GM12878 (cell line): Measurements from ENCODE around the gene PLEKHH1. TPM values are rescaled to one million over a fixed set of nuclear protein-coding genes. Genes with fewer than 3 reads are reported as not detected.

ENCODE experiments used
- BACH1 ChIP-seq: fragments of 450-650 bp; IDR thresholded peaks from 2 replicates; pipeline ENCODE4 v1.6.1; 2017; ENCODE audit warnings: mild to moderate bottlenecking, borderline replicate concordance
- CBFB ChIP-seq: IDR thresholded peaks from 2 replicates; pipeline ENCODE4 v1.6.1; 2016; ENCODE audit warnings: antibody characterized with exemption, low read depth
- CEBPB ChIP-seq, 2 experiments: fragments of 150-350 bp in 1 of 2; IDR thresholded peaks; 2 replicates each; pipeline ENCODE4 v1.6.1; 2012 to 2014; ENCODE audit warnings: low read depth in 2 of 2, low read length in 2 of 2, borderline replicate concordance in 1 of 2, inconsistent platforms in 1 of 2
- E2F8 ChIP-seq: fragments of 450-650 bp; IDR thresholded peaks from 2 replicates; pipeline ENCODE4 v1.6.1; 2018; ENCODE audit warnings: mild to moderate bottlenecking, low read depth, moderate library complexity; ENCODE audit not compliant: partially characterized antibody
- GABPA ChIP-seq: IDR thresholded peaks from 2 replicates; pipeline ENCODE4 v1.6.1; 2014; ENCODE audit warnings: antibody characterized with exemption, low read depth, mild to moderate bottlenecking, inconsistent platforms
- HDGF ChIP-seq: fragments of 450-650 bp; IDR thresholded peaks from 2 replicates; pipeline ENCODE4 v1.6.1; 2016; ENCODE audit warnings: antibody characterized with exemption
- NFXL1 ChIP-seq: fragments of 450-650 bp; IDR thresholded peaks from 2 replicates; pipeline ENCODE4 v1.6.1; 2017; ENCODE audit warnings: antibody characterized with exemption, mild to moderate bottlenecking, borderline replicate concordance
- NFYA ChIP-seq: IDR thresholded peaks from 2 replicates; pipeline ENCODE4 v1.6.1; 2011; ENCODE audit warnings: low read depth, mild to moderate bottlenecking, low read length, improper control_type of control experiment, borderline replicate concordance
- POU2F2 ChIP-seq: IDR thresholded peaks from 3 replicates; pipeline ENCODE4 v1.6.1; 2011; ENCODE audit warnings: low read depth, mild to moderate bottlenecking, low read length, borderline replicate concordance
- RB1 ChIP-seq: fragments of 450-650 bp; formaldehyde crosslinking; IDR thresholded peaks from 2 replicates; pipeline ENCODE4 v1.6.1; 2017; ENCODE audit warnings: mild to moderate bottlenecking, borderline replicate concordance
- SMC3 ChIP-seq: IDR thresholded peaks from 2 replicates; pipeline ENCODE4 v1.6.1; 2011; ENCODE audit warnings: low read length, improper control_type of control experiment, borderline replicate concordance
- YBX1 ChIP-seq: fragments of 450-650 bp; IDR thresholded peaks from 2 replicates; pipeline ENCODE4 v1.6.1; 2016; ENCODE audit warnings: antibody characterized with exemption
- YY1 ChIP-seq: IDR thresholded peaks from 2 replicates; pipeline ENCODE4 v1.6.1; 2011; ENCODE audit warnings: low read depth, mild to moderate bottlenecking, low read length
- ZBTB11 ChIP-seq: fragments of 450-650 bp; formaldehyde crosslinking; IDR thresholded peaks from 2 replicates; pipeline ENCODE4 v1.5.0; 2022; ENCODE audit warnings: mild to moderate bottlenecking, missing genetic modification characterization
- ZNF24 ChIP-seq: fragments of 450-650 bp; IDR thresholded peaks from 2 replicates; pipeline ENCODE4 v1.6.1; 2017; ENCODE audit warnings: antibody characterized with exemption, mild to moderate bottlenecking
- ZZZ3 ChIP-seq: IDR thresholded peaks from 2 replicates; pipeline ENCODE4 v1.6.1; 2011; ENCODE audit warnings: low read depth; ENCODE audit not compliant: control insufficient read depth, insufficient read length
- polyA plus RNA-seq, 11 experiments: library from polyadenylated mRNA; depleted of rRNA in 4 of 11; unstranded in 6 of 11; stranded (reverse) in 5 of 11; fragments of >200 nt; fragmentation: Nextera tagmentation in 4 of 11; fragmentation: Illumina TruSeq in 1 of 11; extraction: Ambion mirVana in 4 of 11; extraction: Trizol in 1 of 11; gene quantifications; 1 replicate in 1 of 11; 2 replicates in 10 of 11; pipeline versions ENCODE4 v1.2.1 to v1.2.3, GENCODE V29; 2011 to 2016; ENCODE audit warnings: inconsistent platforms in 2 of 11, missing spikeins in 2 of 11, low read depth in 1 of 11
- total RNA-seq, 4 experiments: library from RNA; depleted of rRNA in 3 of 4; stranded (reverse); fragments of >200 nt in 3 of 4; fragmentation: Illumina TruSeq in 1 of 4; extraction: Trizol in 1 of 4; gene quantifications; 2 replicates each; pipeline versions ENCODE4 v1.2.1 to v1.2.3, GENCODE V29; 2013 to 2021
- TF ChIP-seq, protein P1 (sequence below): fragments of 450-650 bp; IDR thresholded peaks from 2 replicates; pipeline ENCODE4 v1.6.1; 2018; ENCODE audit warnings: borderline replicate concordance, mild to moderate bottlenecking; ENCODE audit not compliant: partially characterized antibody
- TF ChIP-seq, protein P2 (sequence below): IDR thresholded peaks from 2 replicates; pipeline ENCODE4 v1.6.1; 2011; ENCODE audit warnings: mild to moderate bottlenecking, low read depth, low read length, moderate library complexity; ENCODE audit not compliant: insufficient replicate concordance

The PLEKHH1 gene
- total and polyA plus RNA-seq, 10 of the 15 experiments (the other 5 are each of a cell fraction or from before 2014, with no cell fraction given), result 0.11 to 0.95 (median 0.41) TPM

DNA sequence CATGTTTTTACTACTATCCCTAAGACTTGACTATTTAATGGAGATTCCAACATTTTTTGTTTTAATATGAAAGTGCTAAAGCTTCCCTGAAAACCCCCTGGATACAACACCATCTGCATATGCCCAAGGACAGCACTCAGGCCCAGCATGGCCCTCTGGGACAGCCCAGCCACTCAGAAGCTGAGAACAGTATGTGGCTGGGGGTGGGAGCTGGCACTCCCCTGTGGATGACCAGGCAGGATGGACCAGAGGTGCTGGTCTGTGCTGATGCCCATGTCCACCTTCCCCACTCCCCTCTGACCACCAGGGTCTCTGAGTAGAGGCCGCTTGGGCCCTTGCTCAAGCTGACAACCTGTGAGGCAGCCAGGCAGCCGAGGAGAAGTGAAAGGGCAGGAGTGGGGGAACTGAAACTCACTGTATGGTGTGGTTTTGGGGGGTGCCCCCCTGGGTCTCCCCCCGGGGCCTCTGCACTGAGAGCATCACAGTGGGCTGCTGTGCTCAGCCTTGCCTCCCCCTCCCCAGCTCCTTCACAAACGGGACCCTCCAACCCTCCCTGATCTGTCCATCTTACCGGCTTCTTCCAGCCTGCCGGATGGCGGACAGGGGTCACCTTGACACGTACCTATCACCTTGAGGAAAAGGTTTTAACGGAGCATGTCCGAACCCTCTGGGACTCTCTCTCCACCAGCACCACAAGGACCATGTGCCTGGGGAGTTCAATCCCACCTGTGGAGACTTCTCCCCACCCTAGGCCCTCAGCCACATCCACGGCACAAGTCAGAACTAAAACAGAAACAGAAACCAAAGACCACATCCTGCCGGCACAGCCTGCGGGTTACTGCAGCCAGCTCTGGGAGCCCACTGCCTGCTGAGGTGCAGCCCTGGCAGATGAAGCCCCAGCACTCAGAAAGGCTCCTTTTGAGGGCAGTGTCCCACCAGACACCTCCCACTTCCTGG, 44.9 kb upstream of the PLEKHH1 start, which contains the start of gene TMEM229B (continued):
- TF ChIP-seq ZBTB11 (CRISPR knock-in tag) (no peak), YBX1 (no peak), NFXL1 (no peak), CBFB (peak; percentile 98), GABPA (peak; percentile 35; the same call in 1 of the 2 replicates), BACH1 (peak; percentile 94), SMC3 (no peak), HDGF (peak; percentile 81; the same call in 1 of the 2 replicates), POU2F2 (peak; percentile 83; the same call in 2 of the 3 replicates), E2F8 (no peak), RB1 (0 out of 2 replicates have a peak, but pooled peaks have one; percentile 12), YY1 (peak; percentile 73), NFYA (no peak), CEBPB (IDR thresholded peaks at IDR 0.05; ENCODE audit: borderline replicate concordance in 1 of 2, low read depth in 2 of 2, low read length in 2 of 2) (peak in 1 of 2 experiments; percentile 50; a peak in 1 of 4 replicates), ZNF24 (peak; percentile 13; the same call in 1 of the 2 replicates), ZZZ3 (no peak)
- TF ChIP-seq, protein P1, sequence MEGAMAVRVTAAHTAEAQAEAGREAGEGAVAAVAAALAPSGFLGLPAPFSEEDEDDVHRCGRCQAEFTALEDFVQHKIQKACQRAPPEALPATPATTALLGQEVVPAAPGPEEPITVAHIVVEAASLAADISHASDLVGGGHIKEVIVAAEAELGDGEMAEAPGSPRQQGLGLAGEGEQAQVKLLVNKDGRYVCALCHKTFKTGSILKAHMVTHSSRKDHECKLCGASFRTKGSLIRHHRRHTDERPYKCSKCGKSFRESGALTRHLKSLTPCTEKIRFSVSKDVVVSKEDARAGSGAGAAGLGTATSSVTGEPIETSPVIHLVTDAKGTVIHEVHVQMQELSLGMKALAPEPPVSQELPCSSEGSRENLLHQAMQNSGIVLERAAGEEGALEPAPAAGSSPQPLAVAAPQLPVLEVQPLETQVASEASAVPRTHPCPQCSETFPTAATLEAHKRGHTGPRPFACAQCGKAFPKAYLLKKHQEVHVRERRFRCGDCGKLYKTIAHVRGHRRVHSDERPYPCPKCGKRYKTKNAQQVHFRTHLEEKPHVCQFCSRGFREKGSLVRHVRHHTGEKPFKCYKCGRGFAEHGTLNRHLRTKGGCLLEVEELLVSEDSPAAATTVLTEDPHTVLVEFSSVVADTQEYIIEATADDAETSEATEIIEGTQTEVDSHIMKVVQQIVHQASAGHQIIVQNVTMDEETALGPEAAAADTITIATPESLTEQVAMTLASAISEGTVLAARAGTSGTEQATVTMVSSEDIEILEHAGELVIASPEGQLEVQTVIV, result no peak
- TF ChIP-seq, protein P2, sequence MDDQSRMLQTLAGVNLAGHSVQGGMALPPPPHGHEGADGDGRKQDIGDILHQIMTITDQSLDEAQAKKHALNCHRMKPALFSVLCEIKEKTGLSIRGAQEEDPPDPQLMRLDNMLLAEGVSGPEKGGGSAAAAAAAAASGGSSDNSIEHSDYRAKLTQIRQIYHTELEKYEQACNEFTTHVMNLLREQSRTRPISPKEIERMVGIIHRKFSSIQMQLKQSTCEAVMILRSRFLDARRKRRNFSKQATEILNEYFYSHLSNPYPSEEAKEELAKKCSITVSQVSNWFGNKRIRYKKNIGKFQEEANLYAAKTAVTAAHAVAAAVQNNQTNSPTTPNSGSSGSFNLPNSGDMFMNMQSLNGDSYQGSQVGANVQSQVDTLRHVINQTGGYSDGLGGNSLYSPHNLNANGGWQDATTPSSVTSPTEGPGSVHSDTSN, result no peak
